Loucy (cell line): ENCODE measurements around the gene SLC22A23.

ENCODE experiments used
- H2AFZ ChIP-seq: fragments of 200-600 bp; sonication (generic); 2 replicates; pipeline ENCODE4 v1.6.0; 2016; ENCODE audit warnings: antibody characterized with exemption, mild to moderate bottlenecking, low read length, moderate library complexity
- H3F3A ChIP-seq: fragments of 200-600 bp; 2 replicates; pipeline ENCODE4 v1.6.0; 2016; ENCODE audit warnings: antibody characterized with exemption, low read depth, mild to moderate bottlenecking
- H3K27me3 ChIP-seq: fragments of 200-600 bp; sonication (generic); 2 replicates; pipeline ENCODE4 v1.6.1; 2014; ENCODE audit warnings: low read length, mild to moderate bottlenecking; ENCODE audit not compliant: insufficient read depth, poor library complexity, severe bottlenecking
- H3K36me3 ChIP-seq: fragments of 200-600 bp; sonication (generic); 2 replicates; pipeline ENCODE4 v1.6.1; 2016; ENCODE audit warnings: low read length; ENCODE audit not compliant: insufficient read depth
- H3K4me1 ChIP-seq: fragments of 200-600 bp; sonication (generic); 2 replicates; pipeline ENCODE4 v1.5.1; 2014; ENCODE audit warnings: low read length, mild to moderate bottlenecking; ENCODE audit not compliant: insufficient read depth, poor library complexity, severe bottlenecking
- H3K4me2 ChIP-seq: fragments of 200-600 bp; sonication (generic); 2 replicates; pipeline ENCODE4 v1.6.0; 2014; ENCODE audit warnings: antibody characterized with exemption, low read length, low read depth, mild to moderate bottlenecking; ENCODE audit not compliant: poor library complexity, severe bottlenecking
- H3K4me3 ChIP-seq: fragments of 200-600 bp; sonication (generic); 2 replicates; pipeline ENCODE4 v1.5.1; 2014; ENCODE audit warnings: low read length, mild to moderate bottlenecking, mixed read lengths; ENCODE audit not compliant: poor library complexity, severe bottlenecking
- H3K79me2 ChIP-seq: fragments of 200-600 bp; sonication (generic); 2 replicates; pipeline ENCODE4 v1.6.1; 2014; ENCODE audit warnings: low read length; ENCODE audit not compliant: insufficient read depth
- H3K9ac ChIP-seq: fragments of 200-600 bp; sonication (generic); 2 replicates; pipeline ENCODE4 v1.6.0; 2014; ENCODE audit warnings: mild to moderate bottlenecking, low read depth, low read length, moderate library complexity; ENCODE audit not compliant: poor library complexity, severe bottlenecking
- H3K9me2 ChIP-seq: fragments of 200-600 bp; sonication (generic); replicated peaks from 2 replicates; pipeline ENCODE4 v1.6.1; 2016; ENCODE audit warnings: low read depth, low read length, mixed read lengths
- H3K9me3 ChIP-seq: fragments of 200-600 bp; sonication (generic); 2 replicates; pipeline ENCODE4 v1.6.1; 2014; ENCODE audit warnings: mild to moderate bottlenecking, antibody characterized with exemption, low read length, low read depth; ENCODE audit not compliant: insufficient read depth
- H4K20me1 ChIP-seq: fragments of 200-600 bp; sonication (generic); 2 replicates; pipeline ENCODE4 v1.6.0; 2014; ENCODE audit warnings: antibody characterized with exemption, low read length, mild to moderate bottlenecking; ENCODE audit not compliant: insufficient read depth, poor library complexity, severe bottlenecking
- CTCF ChIP-seq: fragments of 200-600 bp; sonication (generic); conservative IDR thresholded peaks from 2 replicates; pipeline ENCODE4 v1.5.1; 2014; ENCODE audit warnings: mild to moderate bottlenecking, antibody characterized with exemption, low read length
- EZH2phosphoT487 ChIP-seq: fragments of 200-600 bp; IDR thresholded peaks from 2 replicates; pipeline ENCODE4 v1.6.1; 2018; ENCODE audit warnings: antibody characterized with exemption, mild to moderate bottlenecking, moderate library complexity, borderline replicate concordance

The SLC22A23 gene

GRCh38 chr6:3333263-3333662, 123.6 kb downstream of the SLC22A23 start:
- no peak overlapping the region for H3K4me2 ChIP-seq
- no peaks in the 10 kb centered on the region for H3K79me2 ChIP-seq
- no peaks in the 10 kb centered on the region for H4K20me1 ChIP-seq
- H3K9me3 ChIP-seq, result no peaks in the 10 kb centered on the region
- H3K36me3 ChIP-seq, result no peaks in the 10 kb centered on the region
- no peak overlapping the region for H3K9ac ChIP-seq
- H3K27me3 ChIP-seq, result no peaks in the 10 kb centered on the region
- H3K9me2 ChIP-seq, result no peaks in the 10 kb centered on the region
- H3K4me3 ChIP-seq, result no peak overlapping the region
- no peak overlapping the region for H2AFZ ChIP-seq
- peaks cover 10% of the 10 kb centered on the region for H3K4me1 ChIP-seq
- no peaks in the 10 kb centered on the region for H3F3A ChIP-seq
- TF ChIP-seq CTCF, result no peak

GRCh38 chr6:3331971-3332370, 124.9 kb downstream of the SLC22A23 start:
- Histone ChIP-seq H3K4me1 (no peaks in the 10 kb centered on the region), H2AFZ (no peak overlapping the region), H3K4me3 (no peak overlapping the region), H4K20me1 (no peaks in the 10 kb centered on the region), H3K36me3 (no peaks in the 10 kb centered on the region), H3K9me2 (no peaks in the 10 kb centered on the region), H3F3A (no peaks in the 10 kb centered on the region), H3K4me2 (no peak overlapping the region), H3K9ac (no peak overlapping the region), H3K79me2 (no peaks in the 10 kb centered on the region), H3K27me3 (no peaks in the 10 kb centered on the region), H3K9me3 (no peaks in the 10 kb centered on the region)
- TF ChIP-seq EZH2phosphoT487, result no peak

GRCh38 chr6:3331494-3331893, 125.4 kb downstream of the SLC22A23 start:
- no peak overlapping the region for H3K4me3 ChIP-seq
- no peaks in the 10 kb centered on the region for H3K9me2 ChIP-seq
- no peak overlapping the region for H3K9ac ChIP-seq
- no peaks in the 10 kb centered on the region for H3K27me3 ChIP-seq
- no peaks in the 10 kb centered on the region for H3K79me2 ChIP-seq
- H3F3A ChIP-seq, result no peaks in the 10 kb centered on the region
- no peaks in the 10 kb centered on the region for H3K36me3 ChIP-seq
- H2AFZ ChIP-seq, result no peak overlapping the region
- no peaks in the 10 kb centered on the region for H3K9me3 ChIP-seq
- TF ChIP-seq CTCF (no peak), EZH2phosphoT487 (no peak)
- H3K4me1 ChIP-seq, result no peaks in the 10 kb centered on the region
- no peaks in the 10 kb centered on the region for H4K20me1 ChIP-seq
- H3K4me2 ChIP-seq, result no peak overlapping the region

GRCh38 chr6:3330199-3330598, 126.7 kb downstream of the SLC22A23 start:
- H4K20me1 ChIP-seq, result no peaks in the 10 kb centered on the region
- H3K4me1 ChIP-seq, result no peaks in the 10 kb centered on the region
- no peaks in the 10 kb centered on the region for H3K9me2 ChIP-seq
- H3K79me2 ChIP-seq, result no peaks in the 10 kb centered on the region
- no peaks in the 10 kb centered on the region for H3K27me3 ChIP-seq
- no peak overlapping the region for H3K4me3 ChIP-seq
- no peaks in the 10 kb centered on the region for H3K9me3 ChIP-seq
- H3F3A ChIP-seq, result no peaks in the 10 kb centered on the region
- no peak overlapping the region for H2AFZ ChIP-seq
- no peaks in the 10 kb centered on the region for H3K36me3 ChIP-seq
- TF ChIP-seq CTCF (peak; percentile 51), EZH2phosphoT487 (no peak)
- no peak overlapping the region for H3K4me2 ChIP-seq
- H3K9ac ChIP-seq, result no peak overlapping the region
